ENCODE results near the gene CCNL1. TPM values are rescaled to one million over a fixed set of nuclear protein-coding genes. Genes with fewer than 3 reads are reported as not detected.

The CCNL1 gene
- total RNA-seq, 2 experiments from 2014 or later: 180 to 191 TPM

GRCh38 chr3:157123621-157124020, 36.3 kb downstream of the CCNL1 start:
- ChIA-PET POLR2A (interaction anchor here (2.6 to 3.3 kb wide), 2 partner anchors 35 to 37 kb away, joined by 9 to 17 read pairs; partner anchors contain the start of gene CCNL1), CTCF (interaction anchor here (2.4 to 8.1 kb wide), 3 partner anchors 10 to 36 kb away, joined by 7 to 84 read pairs (median 53); no protein-coding TSS in a partner anchor)
- Mint-ChIP-seq H3K27ac (no peak overlapping the region), H3K27me3 (no peaks in the 10 kb centered on the region), H3K4me1 (ENCODE audit: low read depth) (peaks cover 38% of the 10 kb centered on the region), H3K4me3 (no peak overlapping the region), H3K36me3 (ENCODE audit: low read depth) (no peaks in the 10 kb centered on the region), H3K9me3 (no peaks in the 10 kb centered on the region)
- intact Hi-C loops (cut with micrococcal nuclease): loop anchor here (10.0 kb wide), 1 partner anchor 309 kb away; no protein-coding TSS in a partner anchor
- DNase-seq: no peak
- TF ChIP-seq CTCF (IDR thresholded peaks at IDR 0.05): no peak
- ATAC-seq: no peak

- Mint-ChIP-seq H3K4me1 (ENCODE audit: low read depth) (peaks cover 31% of the 10 kb centered on the region), H3K27ac (no peak overlapping the region), H3K9me3 (no peaks in the 10 kb centered on the region), H3K27me3 (no peaks in the 10 kb centered on the region), H3K36me3 (ENCODE audit: low read depth) (no peaks in the 10 kb centered on the region), H3K4me3 (no peak overlapping the region)
- intact Hi-C loops (cut with micrococcal nuclease): loop anchor here (10.0 kb wide), 1 partner anchor 308 kb away; no protein-coding TSS in a partner anchor
- ATAC-seq (no peak), DNase-seq (no peak)
- ChIA-PET POLR2A (interaction anchor here (2.6 to 3.3 kb wide), 2 partner anchors 34 to 37 kb away, joined by 9 to 17 read pairs; partner anchors contain the start of gene CCNL1), CTCF (interaction anchor here (1.4 to 7.2 kb wide), 5 partner anchors 8 to 41 kb away, joined by 4 to 53 read pairs (median 7); no protein-coding TSS in a partner anchor)
- no peak for TF ChIP-seq CTCF (IDR thresholded peaks at IDR 0.05)
Measured at GRCh38 chr3:157122832-157123427, 37.0 kb downstream of the CCNL1 start.

GRCh38 chr3:157122116-157122515, 37.8 kb downstream of the CCNL1 start:
- ChIA-PET POLR2A (interaction anchor here (1.7 to 3.3 kb wide), 3 partner anchors 27 to 38 kb away, joined by 5 to 17 read pairs (median 9); partner anchors contain the start of gene CCNL1), CTCF (interaction anchor here (1.4 to 7.2 kb wide), 6 partner anchors 8 to 40 kb away, joined by 3 to 53 read pairs (median 6); no protein-coding TSS in a partner anchor)
- Mint-ChIP-seq H3K36me3 (ENCODE audit: low read depth) (no peaks in the 10 kb centered on the region), H3K4me1 (ENCODE audit: low read depth) (peaks cover 24% of the 10 kb centered on the region), H3K27ac (no peak overlapping the region), H3K4me3 (no peak overlapping the region), H3K9me3 (no peaks in the 10 kb centered on the region), H3K27me3 (no peaks in the 10 kb centered on the region)
- intact Hi-C loops (cut with micrococcal nuclease): loop anchor here (10.0 kb wide), 1 partner anchor 307 kb away; no protein-coding TSS in a partner anchor
- ATAC-seq: peak; percentile 37
- no peak for DNase-seq
- TF ChIP-seq CTCF (IDR thresholded peaks at IDR 0.05): no peak

- Mint-ChIP-seq H3K4me1 (ENCODE audit: low read depth) (peaks cover 24% of the 10 kb centered on the region), H3K9me3 (no peaks in the 10 kb centered on the region), H3K36me3 (ENCODE audit: low read depth) (no peaks in the 10 kb centered on the region), H3K27me3 (no peaks in the 10 kb centered on the region), H3K4me3 (no peak overlapping the region), H3K27ac (no peak overlapping the region)
- intact Hi-C loops (cut with micrococcal nuclease): loop anchor here (10.0 kb wide), 1 partner anchor 307 kb away; no protein-coding TSS in a partner anchor
- CTCF ChIA-PET: interaction anchor here (1.2 to 7.2 kb wide), 6 partner anchors 8 to 40 kb away, joined by 3 to 53 read pairs (median 6); no protein-coding TSS in a partner anchor
- ATAC-seq: no peak
- no peak for TF ChIP-seq CTCF (IDR thresholded peaks at IDR 0.05)
- POLR2A ChIA-PET: interaction anchor here (1.7 to 3.3 kb wide), 2 partner anchors 26 to 33 kb away, joined by 5 to 17 read pairs; no protein-coding TSS in a partner anchor
- no peak for DNase-seq
Measured at GRCh38 chr3:157121522-157121921, 38.4 kb downstream of the CCNL1 start.
